HG03280 (cell line): ENCODE data around the gene EXD1.
A peak's percentile ranks its signal among the peaks of the same experiment; 100 is the strongest.
"Not testable (repeated sequence)": the region's sequence is repeated elsewhere in the genome, so short reads cannot be mapped to it uniquely, and the experiment has no call there.

ENCODE experiments used
- ATAC-seq: cut with Tn5 transposase; IDR thresholded peaks from one replicate; pipeline ENCODE4 v1.9.1; 2021; ENCODE audit warnings: mild to moderate bottlenecking, moderate library complexity; ENCODE audit not compliant: unreplicated experiment

Gene EXD1

DNA sequence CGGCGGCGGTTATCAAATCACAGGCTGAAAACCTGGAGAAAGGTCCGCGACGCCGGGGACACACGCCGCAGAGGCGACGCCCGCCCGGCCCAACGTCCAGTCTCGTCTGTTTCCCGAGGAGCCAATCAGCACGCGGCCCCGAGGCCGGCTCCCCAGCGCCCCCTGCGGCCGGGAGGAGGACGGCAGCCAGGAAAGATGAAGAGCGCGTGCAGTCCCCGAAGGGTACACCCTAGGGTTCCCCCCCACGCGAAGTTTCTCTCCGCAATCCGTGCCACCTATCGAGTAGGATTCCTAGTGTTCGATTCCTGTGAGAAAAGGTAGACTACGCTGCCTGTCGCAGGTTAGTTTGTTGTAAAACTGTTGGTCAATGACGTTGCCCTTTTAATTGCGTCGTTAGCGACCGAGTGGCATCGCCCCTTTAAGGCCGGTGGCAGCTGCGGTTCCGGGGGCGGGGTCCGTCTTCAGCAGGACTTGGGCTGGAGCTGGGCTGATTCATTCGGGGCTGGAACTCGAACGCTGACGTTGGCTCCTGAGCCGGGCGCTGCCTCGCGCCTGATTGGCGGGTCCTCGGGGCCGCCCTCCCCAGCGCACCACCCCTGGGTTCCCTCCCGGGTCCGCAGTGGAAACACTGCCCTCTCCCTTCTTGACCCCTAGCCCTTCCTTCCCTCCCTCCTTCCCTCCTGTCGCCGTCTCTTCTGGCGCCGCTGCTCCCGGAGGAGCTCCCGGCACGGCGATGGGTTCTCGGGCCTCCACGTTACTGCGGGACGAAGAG lies at the start of gene EXD1, which contains the start of gene CHP1:
EXD1 (minus strand) TSS at position 108 of the 772 bp plus-strand sequence. CDS start 4,182 bp downstream, outside the sequence.
CHP1 (plus strand) TSS at position 619 of the 772 bp plus-strand sequence; CDS start at position 734, 115 bp downstream.
- ATAC-seq: peak; percentile 93

- no peak for ATAC-seq
Measured at GRCh38 chr15:41279535-41280283, 49.2 kb upstream of the EXD1 start.

DNA sequence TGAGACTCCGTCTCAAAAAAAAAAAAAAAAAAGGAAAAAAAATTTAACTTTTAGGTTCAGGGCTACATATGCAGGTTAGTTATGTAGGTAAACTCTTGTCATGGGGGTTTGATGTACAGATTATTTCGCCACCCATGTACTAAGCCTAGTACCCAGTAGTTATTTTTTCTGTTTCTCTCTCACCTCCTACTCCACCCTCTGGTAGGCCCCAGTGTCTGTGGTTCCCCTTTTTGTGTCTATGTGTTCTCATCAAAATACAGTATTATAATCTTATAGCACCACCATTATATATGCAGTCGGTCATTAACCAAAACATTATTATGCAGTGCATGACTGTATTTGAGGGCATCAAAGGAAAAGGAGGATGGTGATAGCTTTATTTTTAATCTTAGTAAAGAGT lies 47.8 kb upstream of the EXD1 start:
- ATAC-seq: no peak

DNA sequence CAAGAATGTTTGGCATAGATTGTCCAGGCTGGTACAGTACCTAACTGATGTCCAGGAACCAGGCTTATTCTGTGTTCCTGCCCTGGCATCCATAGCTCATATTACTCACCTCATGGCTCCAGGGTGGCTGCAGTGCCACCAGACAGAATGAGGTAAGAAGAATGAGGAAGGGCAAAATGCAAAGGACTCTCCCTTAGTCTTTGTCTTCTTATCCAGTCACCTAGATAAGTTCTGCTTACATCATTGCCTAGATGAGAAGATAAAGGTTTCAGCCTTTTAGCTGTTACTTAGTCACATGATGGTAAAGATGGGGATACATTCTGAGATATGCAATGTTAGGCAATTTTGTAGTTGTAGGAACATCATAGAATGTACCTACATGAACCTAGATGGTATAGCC lies 46.3 kb upstream of the EXD1 start:
- no peak for ATAC-seq

DNA sequence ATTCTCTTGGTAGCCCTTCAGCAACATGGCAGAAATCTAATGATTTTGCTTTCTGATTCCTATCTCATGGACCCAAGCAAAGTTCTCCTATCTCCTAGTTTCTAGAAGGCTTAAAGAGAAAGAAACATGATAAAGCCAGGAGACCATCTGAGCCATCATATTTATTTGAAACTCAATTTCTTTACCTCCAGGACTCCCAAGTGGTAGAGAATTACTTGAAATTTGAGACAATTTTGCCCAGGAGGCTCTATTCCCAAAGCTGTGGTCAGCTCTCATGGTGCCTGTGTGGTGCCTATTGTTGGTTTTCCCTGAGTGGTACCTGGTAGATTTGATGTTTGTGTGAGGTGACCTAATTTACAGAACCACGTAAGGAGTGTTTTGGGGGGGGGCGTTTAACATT lies 39.3 kb upstream of the EXD1 start:
- ATAC-seq: no peak

DNA sequence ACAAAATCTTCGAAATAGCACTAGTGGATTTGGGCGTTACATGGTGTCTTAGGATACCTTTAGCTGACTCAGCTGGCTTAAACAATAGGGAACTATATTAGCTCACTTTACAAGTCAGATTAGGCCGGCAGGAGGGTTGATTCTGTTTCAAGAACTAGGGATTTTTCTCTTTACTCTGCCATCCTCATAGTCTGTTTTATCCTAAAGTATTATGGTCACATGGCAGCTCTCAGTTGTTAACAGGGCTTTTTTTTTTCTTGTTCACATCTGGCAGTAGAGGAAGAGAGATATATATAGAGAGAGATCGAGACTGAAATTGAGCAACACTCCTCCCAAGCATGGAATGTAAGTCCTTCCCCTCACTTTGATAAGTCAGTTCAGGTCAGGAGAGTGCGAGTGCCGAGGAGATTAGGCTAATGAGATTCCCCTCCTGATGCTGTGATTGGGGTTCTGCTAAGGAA lies 33.4 kb upstream of the EXD1 start:
- ATAC-seq: no peak

DNA sequence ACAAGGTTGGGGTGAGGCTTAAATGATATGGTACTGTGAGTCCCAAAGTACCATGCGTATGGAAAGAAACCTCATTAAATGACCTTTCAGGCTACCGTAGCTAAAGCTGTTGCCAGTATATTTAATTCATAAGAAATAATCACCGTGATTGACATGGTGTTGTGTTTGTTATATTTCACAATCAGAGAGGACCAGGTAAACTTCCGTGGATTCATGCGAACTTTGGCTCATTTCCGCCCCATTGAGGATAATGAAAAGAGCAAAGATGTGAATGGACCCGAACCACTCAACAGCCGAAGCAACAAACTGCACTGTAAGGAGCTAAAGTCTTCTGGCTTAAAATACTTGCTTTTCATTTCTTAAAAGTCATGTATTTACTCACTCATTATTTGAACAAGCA lies 32.0 kb upstream of the EXD1 start:
- ATAC-seq: no peak

GRCh38 chr15:41260924-41261323 lies 30.4 kb upstream of the EXD1 start:
- ATAC-seq: not testable (repeated sequence)

- no peak for ATAC-seq
Measured at GRCh38 chr15:41259546-41260189, 29.1 kb upstream of the EXD1 start.

GRCh38 chr15:41258750-41259471 lies 28.4 kb upstream of the EXD1 start:
- no peak for ATAC-seq

DNA sequence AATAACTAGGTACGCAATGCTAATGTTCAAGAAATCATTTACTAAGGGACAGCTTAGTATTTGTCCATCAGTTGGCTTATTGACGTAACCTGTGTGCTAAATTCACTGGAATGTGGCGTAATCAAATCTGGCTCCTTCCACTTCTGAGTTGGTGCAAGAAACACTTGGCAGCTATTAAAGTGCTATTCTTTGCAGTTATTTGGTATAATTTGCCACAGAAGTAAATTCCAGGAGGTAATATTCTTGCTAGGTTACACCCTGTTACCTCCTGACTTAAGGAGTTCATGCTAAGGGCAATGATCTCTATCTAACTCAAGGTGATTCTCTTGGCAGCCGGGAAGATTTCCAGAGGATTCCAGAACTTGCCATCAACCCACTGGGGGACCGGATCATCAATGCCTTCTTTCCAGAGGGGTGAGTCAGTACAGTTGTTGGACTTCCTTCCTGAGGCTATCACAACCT lies 26.1 kb upstream of the EXD1 start:
- ATAC-seq: no peak

DNA sequence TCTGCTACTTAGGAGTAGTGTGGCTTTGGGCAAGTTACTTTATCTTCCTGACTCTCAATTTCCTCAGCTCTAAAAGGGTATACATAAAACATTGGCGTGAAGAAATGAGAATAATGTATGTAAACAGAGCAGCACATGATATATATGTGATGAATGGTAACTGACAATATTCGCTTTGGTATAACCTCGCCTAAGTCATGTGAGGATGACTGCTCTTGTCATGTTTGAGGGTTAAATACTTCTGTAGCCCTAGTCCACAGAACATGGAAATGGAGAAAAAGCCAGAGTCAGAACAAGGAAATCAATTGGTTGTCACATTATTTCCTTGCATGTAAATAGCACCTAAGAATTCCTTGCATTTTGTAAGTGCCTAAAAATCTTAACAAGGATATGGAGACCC lies 25.5 kb upstream of the EXD1 start:
- ATAC-seq: no peak

DNA sequence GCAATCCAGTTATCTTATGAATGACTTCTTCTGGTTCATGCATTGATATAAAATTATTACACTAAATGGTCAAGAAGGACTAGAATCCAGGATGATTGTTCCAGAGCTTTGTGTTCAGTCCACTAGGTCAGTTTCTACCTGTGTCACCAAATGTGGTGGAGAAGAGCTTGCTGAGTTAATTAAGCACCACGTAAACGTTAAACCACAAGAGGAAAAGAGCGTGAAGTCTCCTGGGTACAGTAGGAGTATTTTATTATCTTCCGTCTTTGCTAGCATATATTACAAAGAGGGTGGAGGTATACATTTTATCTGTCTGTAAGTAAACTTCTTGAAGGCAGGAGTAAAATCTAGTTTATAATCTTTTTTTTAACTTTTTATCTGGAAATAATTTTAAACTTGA lies 24.0 kb upstream of the EXD1 start:
- no peak for ATAC-seq

- ATAC-seq: no peak
Measured at GRCh38 chr15:41251411-41251810, 20.9 kb upstream of the EXD1 start.

DNA sequence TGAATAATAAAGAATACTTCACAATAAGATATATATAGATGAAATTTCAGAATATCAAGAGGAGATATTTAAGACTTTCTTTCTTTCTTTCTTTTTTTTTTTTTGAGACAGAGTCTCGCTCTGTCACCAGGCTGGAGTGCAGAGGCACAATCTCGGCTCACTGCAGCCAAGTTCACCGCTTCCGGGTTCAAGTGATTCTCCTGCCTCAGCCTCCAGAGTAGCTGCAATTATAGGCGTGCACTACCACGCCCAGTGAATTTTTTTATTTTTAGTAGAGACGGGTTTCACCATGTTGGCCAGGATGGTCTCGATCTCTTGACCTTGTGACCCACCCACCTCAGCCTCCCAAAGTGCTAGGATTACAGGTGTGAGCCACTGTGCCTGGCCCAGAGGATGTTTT lies 20.2 kb upstream of the EXD1 start:
- not testable (repeated sequence) for ATAC-seq

- no peak for ATAC-seq
Measured at GRCh38 chr15:41241221-41241964, 10.8 kb upstream of the EXD1 start.

DNA sequence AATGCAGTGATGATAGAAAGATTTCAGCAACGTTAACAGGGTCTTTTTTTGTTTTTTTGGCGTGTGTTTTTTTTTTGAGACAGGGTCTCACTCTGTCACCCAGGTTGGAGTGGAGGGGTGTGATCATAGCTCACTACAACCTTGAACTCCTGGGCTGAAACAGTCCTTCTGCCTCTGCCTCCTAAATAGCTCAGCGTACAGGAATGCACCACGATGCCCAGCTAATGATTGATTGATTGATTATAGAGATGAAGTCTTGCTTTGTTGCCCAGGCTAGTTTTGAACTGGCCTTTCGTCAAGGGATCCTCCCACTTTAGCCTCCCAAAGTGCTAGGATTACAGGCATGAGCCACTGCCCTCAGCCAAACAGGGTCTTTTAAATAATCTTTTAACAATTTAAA lies 7.5 kb upstream of the EXD1 start:
- ATAC-seq: no peak

- no peak for ATAC-seq
Measured at GRCh38 chr15:41235929-41236328, 5.4 kb upstream of the EXD1 start.

GRCh38 chr15:41235228-41235627 lies 4.7 kb upstream of the EXD1 start:
- ATAC-seq: not testable (repeated sequence)

DNA sequence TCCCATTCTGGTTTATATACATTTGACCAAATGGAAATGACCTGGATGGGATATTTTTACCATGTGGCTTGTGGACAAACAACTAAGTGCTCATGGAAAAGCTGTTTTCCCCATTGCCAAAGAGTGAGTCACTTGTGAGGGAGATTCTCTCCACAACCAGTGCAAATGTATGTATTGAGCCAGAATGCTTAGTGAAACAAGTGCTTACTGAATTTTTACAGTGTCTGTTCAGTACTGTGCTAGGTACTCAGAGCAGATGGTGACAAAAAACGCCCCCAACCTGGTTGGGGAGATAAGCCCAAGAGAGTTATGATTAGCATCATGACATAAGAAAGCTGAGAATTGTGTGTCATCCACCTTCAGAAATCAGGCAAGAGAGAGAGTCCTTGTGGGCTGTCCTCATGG lies 2.8 kb upstream of the EXD1 start:
- no peak for ATAC-seq
